ENCODE measurements around the gene ARMH3.
"Not testable (repeated sequence)": the region's sequence is repeated elsewhere in the genome, so short reads cannot be mapped to it uniquely, and the experiment has no call there.

Gene ARMH3

GRCh38 chr10:102046095-102046494, 9.9 kb downstream of the ARMH3 start:
- DNase-seq (ENCODE audit: low read depth in 2 of 2): no peak

- no peak for DNase-seq (ENCODE audit: low read depth in 2 of 2)
Observed at GRCh38 chr10:102045292-102045691, 10.7 kb downstream of the ARMH3 start.

- DNase-seq (ENCODE audit: low read depth in 2 of 2): no peak
Observed at GRCh38 chr10:102040305-102041050, 15.5 kb downstream of the ARMH3 start.

GRCh38 chr10:102038410-102038809, 17.6 kb downstream of the ARMH3 start:
- DNase-seq (ENCODE audit: low read depth in 2 of 2): no peak

- DNase-seq (ENCODE audit: low read depth in 2 of 2): not testable (repeated sequence)
Observed at GRCh38 chr10:102035807-102036206, 20.2 kb downstream of the ARMH3 start.

- DNase-seq (ENCODE audit: low read depth in 2 of 2): no peak
Observed at GRCh38 chr10:102033787-102034186, 22.2 kb downstream of the ARMH3 start.

GRCh38 chr10:102027261-102027660, 28.7 kb downstream of the ARMH3 start:
- no peak for DNase-seq (ENCODE audit: low read depth in 2 of 2)

- DNase-seq (ENCODE audit: low read depth in 2 of 2): no peak
Observed at GRCh38 chr10:102024799-102025198, 31.2 kb downstream of the ARMH3 start.

GRCh38 chr10:102020938-102021337, 35.0 kb downstream of the ARMH3 start:
- no peak for DNase-seq (ENCODE audit: low read depth in 2 of 2)

- DNase-seq (ENCODE audit: low read depth in 2 of 2): no peak
Observed at GRCh38 chr10:102017295-102017694, 38.7 kb downstream of the ARMH3 start.

GRCh38 chr10:102016416-102016815, 39.6 kb downstream of the ARMH3 start:
- no peak for DNase-seq (ENCODE audit: low read depth in 2 of 2)

- DNase-seq (ENCODE audit: low read depth in 2 of 2): no peak
Observed at GRCh38 chr10:102010961-102011360, 45.0 kb downstream of the ARMH3 start.

GRCh38 chr10:102009801-102010425, 46.1 kb downstream of the ARMH3 start:
- DNase-seq (ENCODE audit: low read depth in 2 of 2): no peak

GRCh38 chr10:102007796-102008195, 48.2 kb downstream of the ARMH3 start:
- DNase-seq (ENCODE audit: low read depth in 2 of 2): no peak

- not testable (repeated sequence) for DNase-seq (ENCODE audit: low read depth in 2 of 2)
Observed at GRCh38 chr10:102007031-102007430, 48.9 kb downstream of the ARMH3 start.

- DNase-seq (ENCODE audit: low read depth in 2 of 2): no peak
Observed at GRCh38 chr10:102004376-102004775, 51.6 kb downstream of the ARMH3 start.

GRCh38 chr10:102003541-102003940, 52.4 kb downstream of the ARMH3 start:
- DNase-seq (ENCODE audit: low read depth in 2 of 2): no peak

GRCh38 chr10:102001435-102002068, 54.4 kb downstream of the ARMH3 start:
- DNase-seq (ENCODE audit: low read depth in 2 of 2): no peak

GRCh38 chr10:101997803-101998202, 58.2 kb downstream of the ARMH3 start:
- no peak for DNase-seq (ENCODE audit: low read depth in 2 of 2)

GRCh38 chr10:101995451-101996063, 60.4 kb downstream of the ARMH3 start:
- DNase-seq (ENCODE audit: low read depth in 2 of 2): no peak

- DNase-seq (ENCODE audit: low read depth in 2 of 2): no peak
Observed at GRCh38 chr10:101993651-101994200, 62.2 kb downstream of the ARMH3 start.

- DNase-seq (ENCODE audit: low read depth in 2 of 2): no peak
Observed at GRCh38 chr10:101993221-101993620, 62.8 kb downstream of the ARMH3 start.
